Tibial nerve (tissue), 3 donors: Measurements from ENCODE around the gene BPIFB3.

Experiments
- POLR2A ChIP-seq, 2 donors: fragments of 450-650 bp; IDR thresholded peaks; one replicate each; pipeline ENCODE4 v1.6.1; 2017; ENCODE audit warnings: antibody characterized with exemption in 2 of 2, mild to moderate bottlenecking in 2 of 2, moderate library complexity in 2 of 2
- TF ChIP-seq, protein P1 (sequence below), 5 experiments: fragments of 200-600 bp in 3 of 5; fragments of 450-650 bp in 2 of 5; sonication (generic) in 3 of 5; IDR thresholded peaks; one replicate each; pipeline ENCODE4 v1.5.1; 2016 to 2019; ENCODE audit warnings: antibody characterized with exemption in 5 of 5, mild to moderate bottlenecking in 3 of 5, moderate library complexity in 2 of 5

DNA sequence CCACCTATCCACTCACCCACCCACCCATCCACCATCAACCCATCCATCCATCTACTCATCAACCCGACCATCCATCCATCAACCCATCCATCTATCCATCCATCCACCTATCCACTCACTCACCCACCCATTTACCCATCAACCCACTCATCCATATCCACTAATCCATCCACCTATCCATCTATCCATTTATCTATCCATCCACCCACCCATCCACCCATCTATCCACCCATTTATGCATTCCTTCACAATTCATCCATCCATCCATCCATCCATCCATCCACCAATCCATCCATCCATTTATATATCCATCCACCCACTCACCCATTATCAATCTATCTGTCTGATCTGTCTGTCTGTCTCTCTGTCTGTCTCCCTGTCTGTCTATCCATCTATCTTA, 39.9 kb downstream of the BPIFB3 start:
- TF ChIP-seq, protein P1, sequence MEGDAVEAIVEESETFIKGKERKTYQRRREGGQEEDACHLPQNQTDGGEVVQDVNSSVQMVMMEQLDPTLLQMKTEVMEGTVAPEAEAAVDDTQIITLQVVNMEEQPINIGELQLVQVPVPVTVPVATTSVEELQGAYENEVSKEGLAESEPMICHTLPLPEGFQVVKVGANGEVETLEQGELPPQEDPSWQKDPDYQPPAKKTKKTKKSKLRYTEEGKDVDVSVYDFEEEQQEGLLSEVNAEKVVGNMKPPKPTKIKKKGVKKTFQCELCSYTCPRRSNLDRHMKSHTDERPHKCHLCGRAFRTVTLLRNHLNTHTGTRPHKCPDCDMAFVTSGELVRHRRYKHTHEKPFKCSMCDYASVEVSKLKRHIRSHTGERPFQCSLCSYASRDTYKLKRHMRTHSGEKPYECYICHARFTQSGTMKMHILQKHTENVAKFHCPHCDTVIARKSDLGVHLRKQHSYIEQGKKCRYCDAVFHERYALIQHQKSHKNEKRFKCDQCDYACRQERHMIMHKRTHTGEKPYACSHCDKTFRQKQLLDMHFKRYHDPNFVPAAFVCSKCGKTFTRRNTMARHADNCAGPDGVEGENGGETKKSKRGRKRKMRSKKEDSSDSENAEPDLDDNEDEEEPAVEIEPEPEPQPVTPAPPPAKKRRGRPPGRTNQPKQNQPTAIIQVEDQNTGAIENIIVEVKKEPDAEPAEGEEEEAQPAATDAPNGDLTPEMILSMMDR (IDR thresholded peaks at IDR 0.05), result no peak
- TF ChIP-seq POLR2A (IDR thresholded peaks at IDR 0.05), result no peak
